Endometrial microvascular endothelial cells (primary cell): ENCODE measurements around the gene PARP16. TPM values are rescaled to one million over a fixed set of nuclear protein-coding genes. Genes with fewer than 3 reads are reported as not detected.
"Not testable (repeated sequence)": the region's sequence is repeated elsewhere in the genome, so short reads cannot be mapped to it uniquely, and the experiment has no call there.

Experiments used
- in situ Hi-C: cut with HindIII; loops from 2 replicates; pipeline ENCODE4 v1.10.0; 2017; ENCODE audit warnings: low sequenced_read_pairs, low pct_unique_long_range_greater_than_20kb; ENCODE audit errors: inconsistent ontology term
- total RNA-seq: library from RNA; depleted of rRNA; stranded (reverse); fragments of >200 nt; gene quantifications from one replicate; pipeline ENCODE4 v1.2.3, GENCODE V29; 2015; ENCODE audit errors: inconsistent ontology term

Gene PARP16
- total RNA-seq, 1 donor from 2014 or later: 5.0 TPM

GRCh38 chr15:65286069-65286703, 497 bp downstream of the PARP16 start:
- in situ Hi-C loops: no loop called here

DNA sequence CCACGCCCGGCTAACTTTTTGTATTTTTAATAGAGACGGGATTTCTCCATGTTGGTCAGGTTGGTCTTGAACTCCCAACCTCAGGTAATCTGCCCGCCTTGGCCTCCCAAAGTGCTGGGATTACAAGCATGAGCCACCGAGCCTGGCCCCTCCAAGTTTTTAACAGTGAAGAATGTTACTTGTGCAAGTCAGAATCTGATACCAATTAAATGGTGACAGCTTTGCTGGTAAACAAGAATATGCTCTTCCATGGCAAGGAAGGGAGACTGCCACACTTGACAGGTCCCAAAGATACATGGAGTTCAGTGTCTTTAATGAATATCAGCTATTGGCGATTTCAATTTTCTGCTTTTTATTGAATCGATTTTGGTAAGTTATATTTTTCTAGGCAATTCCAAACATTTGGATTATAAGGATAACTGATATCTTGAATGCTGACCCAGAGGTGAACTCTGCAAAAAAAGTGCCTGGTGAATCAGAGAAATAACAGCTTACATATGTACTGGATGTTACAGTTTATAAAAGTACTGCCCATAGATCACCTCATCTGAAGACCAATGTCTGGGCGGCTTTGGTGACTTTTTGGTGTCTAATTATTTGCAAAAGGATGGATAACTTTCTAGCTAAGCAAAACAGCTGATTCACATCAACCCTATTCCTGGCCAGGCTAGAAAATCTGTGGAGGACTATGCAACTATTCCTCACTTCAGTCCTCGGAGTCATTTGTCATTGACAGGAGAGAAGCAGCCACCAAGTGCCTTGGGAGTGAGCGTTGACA, 1.2 kb downstream of the PARP16 start:
- in situ Hi-C loops: no loop called here

DNA sequence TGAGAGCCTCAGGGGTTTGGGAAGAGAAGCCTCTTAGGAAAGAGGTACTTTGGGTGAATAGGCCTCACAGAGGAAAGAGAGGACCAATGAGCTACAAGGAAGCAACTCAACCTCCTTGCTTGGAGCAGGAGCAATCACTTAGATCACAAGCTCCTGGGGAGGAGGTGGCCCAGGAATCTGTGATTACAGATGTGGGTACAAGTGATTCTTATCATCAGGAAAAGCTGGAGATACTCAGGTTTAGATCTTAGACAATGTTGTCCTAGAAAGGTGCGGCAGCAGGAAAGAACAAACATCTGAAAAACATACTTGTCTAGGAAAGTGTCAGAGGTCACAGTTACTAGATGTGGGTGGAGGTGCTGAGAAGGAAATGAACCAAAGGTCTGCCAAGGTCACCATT, 8.2 kb downstream of the PARP16 start:
- in situ Hi-C loops: no loop called here

DNA sequence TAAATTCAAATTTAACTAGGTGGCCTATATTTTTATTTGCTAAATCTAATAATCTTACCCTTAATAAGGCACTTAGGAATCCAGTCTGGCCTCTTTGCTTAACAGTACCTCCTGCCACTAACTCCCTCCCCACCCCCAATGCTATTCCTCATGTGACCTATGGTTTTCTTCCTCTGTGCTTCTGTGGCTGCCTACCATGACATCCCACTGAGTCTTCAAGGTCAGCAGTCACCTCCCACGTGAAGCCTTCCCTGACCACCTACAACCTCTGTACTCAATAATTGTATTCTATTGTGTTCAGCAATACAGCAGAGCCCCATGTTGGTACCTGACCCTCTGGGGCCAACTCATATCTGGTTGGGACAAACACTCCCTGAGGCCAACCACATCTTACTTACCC, 9.7 kb downstream of the PARP16 start:
- in situ Hi-C loops: no loop called here

- in situ Hi-C loops: no loop called here
Measured at GRCh38 chr15:65275728-65276126, 11.0 kb downstream of the PARP16 start.

DNA sequence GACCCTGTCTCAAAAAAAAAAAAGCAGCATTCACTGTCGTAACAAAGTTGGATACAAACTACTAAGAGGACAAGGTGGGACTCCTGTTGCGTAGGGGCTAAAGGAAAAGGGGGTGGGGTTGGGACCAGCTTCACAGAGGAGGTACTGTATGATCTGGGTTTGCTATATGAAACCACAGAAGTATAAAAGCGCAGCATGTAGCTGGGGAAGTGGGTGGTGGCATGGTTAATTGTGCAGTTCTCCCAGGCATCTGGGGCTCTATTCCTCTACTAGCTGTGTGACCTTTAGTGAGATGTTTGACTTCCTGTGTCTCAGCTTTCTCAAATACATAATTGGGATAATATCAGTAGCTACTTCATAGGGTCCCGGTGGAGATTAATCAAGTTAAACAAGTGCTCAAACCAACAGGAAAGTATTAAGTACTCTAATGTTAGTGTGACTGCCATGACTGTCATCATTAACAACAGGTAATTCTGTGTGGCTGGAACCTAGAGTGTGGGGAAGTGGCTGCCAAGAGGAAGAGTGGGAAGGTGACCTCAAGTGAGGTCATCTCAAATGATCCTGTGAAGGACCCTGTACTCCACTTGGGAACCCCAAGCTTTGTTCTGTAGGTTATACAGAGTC, 11.5 kb downstream of the PARP16 start:
- in situ Hi-C loops: no loop called here

DNA sequence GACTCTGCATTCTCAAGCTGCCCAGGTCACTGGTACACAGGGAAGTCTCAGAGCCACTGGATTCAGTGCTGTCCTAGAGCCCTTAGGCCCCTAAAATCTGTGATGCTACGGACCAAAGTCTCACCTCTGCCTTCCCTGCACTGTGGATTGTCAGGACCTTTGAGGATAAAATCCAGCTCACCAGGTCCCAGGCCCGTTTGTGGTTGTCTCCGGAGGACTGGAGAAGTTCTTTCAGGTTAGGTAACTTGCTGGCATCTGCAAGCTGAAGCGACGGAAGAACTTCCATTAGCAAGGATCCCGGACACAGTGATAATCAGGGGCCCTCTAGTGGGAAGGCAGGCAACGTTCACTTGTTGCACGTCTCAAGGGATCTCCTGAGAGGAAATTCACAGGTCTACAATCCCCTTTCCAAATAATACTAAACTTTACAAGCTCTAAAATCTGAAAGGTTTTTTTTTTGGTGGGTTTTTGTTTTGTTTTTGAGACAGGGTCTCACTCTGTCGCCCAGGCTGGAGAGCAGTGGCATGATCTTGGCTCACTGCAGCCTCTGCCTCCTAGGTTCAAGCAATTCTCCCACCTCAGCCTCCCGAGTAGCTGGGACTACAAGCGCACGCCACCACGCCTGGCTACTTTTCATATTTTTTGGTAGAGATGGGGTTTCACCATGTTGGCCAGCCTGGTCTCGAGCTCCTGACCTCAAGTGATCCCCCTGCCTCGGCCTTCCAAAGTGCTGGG, 15.7 kb downstream of the PARP16 start:
- in situ Hi-C loops: not testable (repeated sequence)

DNA sequence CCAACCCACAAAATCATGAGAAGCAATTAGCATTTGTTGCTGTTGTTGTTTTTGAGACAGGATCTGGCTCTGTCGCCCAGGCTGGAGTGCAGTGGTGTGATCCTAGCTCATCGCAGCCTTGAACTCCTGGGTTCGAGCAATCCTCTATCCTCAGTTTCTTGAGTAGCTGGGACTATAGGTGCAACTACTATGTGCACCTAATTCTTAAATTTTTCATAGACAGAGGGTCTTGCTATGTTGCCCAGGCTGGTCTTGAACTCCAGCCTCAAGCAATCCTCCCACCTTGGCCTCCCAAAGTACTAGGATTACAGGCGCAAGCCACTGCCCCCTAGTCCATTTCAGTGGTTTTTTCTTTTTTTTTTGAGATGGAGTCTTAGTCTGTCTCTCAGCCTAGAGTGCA, 18.3 kb downstream of the PARP16 start:
- in situ Hi-C loops: no loop called here

GRCh38 chr15:65266469-65266868, 20.2 kb downstream of the PARP16 start:
- in situ Hi-C loops: no loop called here

- in situ Hi-C loops: no loop called here
Measured at GRCh38 chr15:65264863-65265430, 21.7 kb downstream of the PARP16 start.

DNA sequence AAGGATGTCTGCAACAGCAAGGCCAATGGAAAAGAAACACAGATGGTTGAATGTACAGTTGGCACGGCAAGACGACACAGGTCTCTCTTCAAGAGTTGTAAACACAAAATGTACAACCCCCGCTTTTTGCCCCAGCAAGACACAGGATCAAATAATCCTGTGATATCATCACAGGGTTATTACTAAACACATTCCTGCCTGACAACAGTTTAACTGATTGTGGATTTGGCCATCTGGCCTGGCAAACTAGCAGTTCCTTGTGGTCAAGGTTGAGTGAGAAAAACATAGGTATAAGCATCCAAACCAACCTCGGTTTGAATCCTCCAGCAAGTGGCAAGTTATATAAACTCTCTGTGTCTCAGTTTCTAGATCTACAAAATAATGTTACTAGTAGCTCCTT, 23.4 kb downstream of the PARP16 start:
- in situ Hi-C loops: no loop called here

DNA sequence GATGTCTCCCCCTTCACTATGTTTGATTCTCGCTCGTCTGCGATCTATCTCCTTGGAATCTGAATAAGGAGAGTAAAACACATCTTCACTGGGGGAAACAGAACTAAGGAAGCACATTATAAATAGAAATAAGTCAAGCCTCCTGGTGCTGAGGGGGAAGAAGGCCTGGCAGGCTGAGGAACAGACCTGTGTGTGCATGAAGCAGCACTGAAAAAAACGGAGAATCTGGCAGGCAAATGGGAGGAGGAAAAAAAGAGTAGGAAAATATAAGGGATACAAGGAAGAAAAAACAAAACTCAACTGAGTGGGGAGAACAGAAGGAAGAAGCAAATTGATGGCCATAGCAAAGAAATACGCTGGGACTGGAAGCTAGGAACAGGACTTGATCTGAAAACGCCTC, 25.7 kb downstream of the PARP16 start:
- in situ Hi-C loops: no loop called here

GRCh38 chr15:65259367-65259797, 27.3 kb downstream of the PARP16 start:
- in situ Hi-C loops: no loop called here

- in situ Hi-C loops: no loop called here
Measured at GRCh38 chr15:65258375-65259262, 28.1 kb downstream of the PARP16 start.

GRCh38 chr15:65255486-65256140, 31.1 kb downstream of the PARP16 start:
- in situ Hi-C loops: no loop called here

- in situ Hi-C loops: no loop called here
Measured at GRCh38 chr15:65254758-65255157, 31.9 kb downstream of the PARP16 start.

DNA sequence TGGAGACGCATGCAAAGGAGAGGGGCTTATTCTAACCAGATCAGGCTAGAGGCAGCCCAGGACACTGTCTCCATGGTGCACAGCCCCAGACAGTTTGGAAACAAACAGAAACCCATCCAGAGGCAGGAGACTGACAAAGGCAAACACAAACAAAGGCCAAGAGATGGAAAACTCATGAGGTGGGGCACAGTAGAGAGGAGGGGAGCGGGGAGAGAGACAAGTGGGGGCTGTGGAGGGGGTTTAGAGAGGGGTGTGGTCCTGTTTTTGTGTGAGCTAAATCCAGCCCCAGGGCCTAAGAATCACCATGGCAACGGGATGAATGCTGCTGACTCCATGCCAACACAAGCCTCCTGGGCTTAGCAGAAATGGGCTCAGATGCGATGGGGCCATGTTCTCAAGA, 32.3 kb downstream of the PARP16 start:
- in situ Hi-C loops: no loop called here

GRCh38 chr15:65249641-65250040, 37.0 kb downstream of the PARP16 start:
- in situ Hi-C loops: no loop called here
